ENCODE measurements around the gene EXOC2. TPM values are rescaled to one million over a fixed set of nuclear protein-coding genes. Genes with fewer than 3 reads are reported as not detected.

Gene EXOC2
- total RNA-seq, 1 experiment from 2014 or later: 24.5 TPM

GRCh38 chr6:448296-449056 lies 244.5 kb downstream of the EXOC2 start:
- DNase-seq (ENCODE audit: low read depth, low spot score) (no peak), ATAC-seq (no peak)
- Histone ChIP-seq H4K20me1 (ENCODE audit: insufficient read depth) (no peaks in the 10 kb centered on the region), H3K9me2 (ENCODE audit: insufficient read depth) (no peaks in the 10 kb centered on the region), H3K9ac (ENCODE audit: low read length) (no peak overlapping the region), H3K79me2 (ENCODE audit: insufficient read depth, low read length) (no peaks in the 10 kb centered on the region), H3K27me3 (ENCODE audit: insufficient read depth, low read length) (0 out of 2 replicates have a peak, but pooled peaks cover 5% of the 10 kb centered on the region), H3K9me3 (ENCODE audit: control insufficient read depth in 1 of 2, insufficient read depth in 1 of 2, low read depth in 1 of 2, low read length in 2 of 2) (no peaks in the 10 kb centered on the region), H3K4me2 (ENCODE audit: low read length) (no peak overlapping the region), H3K4me1 (ENCODE audit: control insufficient read depth in 1 of 2, insufficient read depth in 2 of 2, low read length in 2 of 2) (peaks cover 0 to 7% of the 10 kb centered on the region in 2 experiments; a peak in 1 of 4 replicates), H3K36me3 (ENCODE audit: control insufficient read depth in 1 of 2, insufficient read depth in 2 of 2, low read length in 2 of 2) (no peaks in the 10 kb centered on the region), H2AFZ (ENCODE audit: low read depth, low read length, poor library complexity, severe bottlenecking) (no peak overlapping the region), H3K4me3 (replicated peaks in 1 of 2; ENCODE audit: low read depth in 1 of 2, low read length in 2 of 2) (no peak overlapping the region), H3K27ac (ENCODE audit: low read depth, low read length) (no peak overlapping the region)
- CTCF ChIA-PET: no interaction called here
- POLR2A ChIA-PET: no interaction called here
- BruUV-seq (replicated peaks): no TSS peak
- intact Hi-C loops (cut with micrococcal nuclease): no loop called here
- TF ChIP-seq EGR1 (IDR thresholded peaks at IDR 0.05; ENCODE audit: low read depth) (no peak), TCF7L2 (IDR thresholded peaks at IDR 0.05; ENCODE audit: borderline replicate concordance, extremely low read depth, insufficient read depth, insufficient read length) (no peak), ELF1 (IDR thresholded peaks at IDR 0.05; ENCODE audit: borderline replicate concordance, low read depth) (no peak), EZH2phosphoT487 (IDR thresholded peaks at IDR 0.05; ENCODE audit: borderline replicate concordance) (no peak), MAX (IDR thresholded peaks at IDR 0.05) (no peak), CBX3 (IDR thresholded peaks at IDR 0.05; ENCODE audit: low read depth) (no peak), CEBPB (IDR thresholded peaks at IDR 0.05; ENCODE audit: low read depth) (no peak), FOSL1 (IDR thresholded peaks at IDR 0.05; ENCODE audit: low read depth) (no peak), JUND (IDR thresholded peaks at IDR 0.05) (no peak), EZH2 (IDR thresholded peaks at IDR 0.05) (no peak), POLR2A (IDR thresholded peaks at IDR 0.05; ENCODE audit: borderline replicate concordance, extremely low read depth, insufficient read depth, insufficient read length) (no peak), ZNF274 (IDR thresholded peaks at IDR 0.05; ENCODE audit: low read depth, low read length) (no peak), RAD21 (IDR thresholded peaks at IDR 0.05; ENCODE audit: low read depth) (no peak), POLR2AphosphoS5 (IDR thresholded peaks at IDR 0.05; ENCODE audit: low read depth, low read length) (no peak)
- RAD21 ChIA-PET (ENCODE audit: low non-redundant PET in 1 of 2, low total read pairs in 2 of 2, uncharacterized antibody in 2 of 2, unreplicated experiment in 2 of 2): no interaction called here

All from HCT116 (cell line).